PC-9 (cell line): Measurements from ENCODE around the gene GEN1.

Experiments used
- EZH2 ChIP-seq: fragments of 200-600 bp; sonication (generic); IDR thresholded peaks from 2 replicates; pipeline ENCODE4 v1.8.0; 2017; ENCODE audit warnings: antibody characterized with exemption, low read depth
- TF ChIP-seq, protein P1 (sequence below): fragments of 200-600 bp; sonication (generic); conservative IDR thresholded peaks from 2 replicates; pipeline ENCODE4 v1.6.1; 2017; ENCODE audit warnings: mixed run types, antibody characterized with exemption, mild to moderate bottlenecking, moderate library complexity

DNA sequence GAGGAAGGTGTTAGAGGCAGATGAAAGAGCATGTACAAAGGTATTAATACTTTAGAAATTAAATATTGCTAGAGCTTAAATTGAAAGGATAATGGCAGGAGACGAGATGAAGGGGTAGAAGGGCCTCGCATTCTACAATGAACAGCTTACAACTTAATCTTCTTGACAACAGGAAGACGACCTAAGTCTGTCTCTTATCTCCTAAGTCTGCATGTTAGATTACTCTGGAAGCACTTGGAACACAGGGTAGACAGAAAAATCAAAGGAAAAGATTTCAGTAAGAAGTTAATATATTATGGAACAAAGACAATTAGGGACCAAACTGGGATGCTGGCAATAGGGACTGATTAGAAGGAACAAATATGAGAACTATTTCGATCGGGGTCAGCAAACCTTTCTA lies 35.2 kb upstream of the GEN1 start:
- TF ChIP-seq, protein P1, sequence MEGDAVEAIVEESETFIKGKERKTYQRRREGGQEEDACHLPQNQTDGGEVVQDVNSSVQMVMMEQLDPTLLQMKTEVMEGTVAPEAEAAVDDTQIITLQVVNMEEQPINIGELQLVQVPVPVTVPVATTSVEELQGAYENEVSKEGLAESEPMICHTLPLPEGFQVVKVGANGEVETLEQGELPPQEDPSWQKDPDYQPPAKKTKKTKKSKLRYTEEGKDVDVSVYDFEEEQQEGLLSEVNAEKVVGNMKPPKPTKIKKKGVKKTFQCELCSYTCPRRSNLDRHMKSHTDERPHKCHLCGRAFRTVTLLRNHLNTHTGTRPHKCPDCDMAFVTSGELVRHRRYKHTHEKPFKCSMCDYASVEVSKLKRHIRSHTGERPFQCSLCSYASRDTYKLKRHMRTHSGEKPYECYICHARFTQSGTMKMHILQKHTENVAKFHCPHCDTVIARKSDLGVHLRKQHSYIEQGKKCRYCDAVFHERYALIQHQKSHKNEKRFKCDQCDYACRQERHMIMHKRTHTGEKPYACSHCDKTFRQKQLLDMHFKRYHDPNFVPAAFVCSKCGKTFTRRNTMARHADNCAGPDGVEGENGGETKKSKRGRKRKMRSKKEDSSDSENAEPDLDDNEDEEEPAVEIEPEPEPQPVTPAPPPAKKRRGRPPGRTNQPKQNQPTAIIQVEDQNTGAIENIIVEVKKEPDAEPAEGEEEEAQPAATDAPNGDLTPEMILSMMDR: no peak
- TF ChIP-seq EZH2: no peak
